HCT116 (cell line): ENCODE results near the gene VEGFD. TPM values are rescaled to one million over a fixed set of nuclear protein-coding genes. Genes with fewer than 3 reads are reported as not detected.

Experiments
- total RNA-seq: library from RNA; stranded (reverse); gene quantifications from one replicate; pipeline ENCODE4 v1.2.1, GENCODE V29; 2021; ENCODE audit not compliant: unreplicated experiment

The VEGFD gene
- total RNA-seq, 1 experiment from 2014 or later = 0.37 TPM

Other genes starting within 250 kb of the VEGFD start
- gene ASB9, start 114.3 kb downstream of the VEGFD start, total RNA-seq = 2.9 TPM
- not detected for gene ASB11, start 68.8 kb downstream of the VEGFD start, total RNA-seq
- 12.7 TPM for gene PIGA, start 48.9 kb downstream of the VEGFD start, total RNA-seq
- 27.5 TPM for gene PIR, start 108.9 kb upstream of the VEGFD start, total RNA-seq
- gene BMX, start 116.4 kb upstream of the VEGFD start, total RNA-seq = not detected
- gene ACE2, start 216.5 kb upstream of the VEGFD start, total RNA-seq = not detected